Measurements from ENCODE around the gene CTBS. TPM values are rescaled to one million over a fixed set of nuclear protein-coding genes. Genes with fewer than 3 reads are reported as not detected.
A peak's percentile ranks its signal among the peaks of the same experiment; 100 is the strongest.

CTBS gene
- total and polyA plus RNA-seq, 2 of the 13 experiments (the other 11 are each of a cell fraction or from before 2014, with no cell fraction given), result 4.7 to 12.4 TPM

- TF ChIP-seq BCL6 (CRISPR knock-in tag; IDR thresholded peaks at IDR 0.05), result peak; percentile 26; the same call in 1 of the 2 replicates
- TF ChIP-seq MBD4 (IDR thresholded peaks at IDR 0.05; ENCODE audit: borderline replicate concordance, low read length), result no peak
- TF ChIP-seq, protein P1, sequence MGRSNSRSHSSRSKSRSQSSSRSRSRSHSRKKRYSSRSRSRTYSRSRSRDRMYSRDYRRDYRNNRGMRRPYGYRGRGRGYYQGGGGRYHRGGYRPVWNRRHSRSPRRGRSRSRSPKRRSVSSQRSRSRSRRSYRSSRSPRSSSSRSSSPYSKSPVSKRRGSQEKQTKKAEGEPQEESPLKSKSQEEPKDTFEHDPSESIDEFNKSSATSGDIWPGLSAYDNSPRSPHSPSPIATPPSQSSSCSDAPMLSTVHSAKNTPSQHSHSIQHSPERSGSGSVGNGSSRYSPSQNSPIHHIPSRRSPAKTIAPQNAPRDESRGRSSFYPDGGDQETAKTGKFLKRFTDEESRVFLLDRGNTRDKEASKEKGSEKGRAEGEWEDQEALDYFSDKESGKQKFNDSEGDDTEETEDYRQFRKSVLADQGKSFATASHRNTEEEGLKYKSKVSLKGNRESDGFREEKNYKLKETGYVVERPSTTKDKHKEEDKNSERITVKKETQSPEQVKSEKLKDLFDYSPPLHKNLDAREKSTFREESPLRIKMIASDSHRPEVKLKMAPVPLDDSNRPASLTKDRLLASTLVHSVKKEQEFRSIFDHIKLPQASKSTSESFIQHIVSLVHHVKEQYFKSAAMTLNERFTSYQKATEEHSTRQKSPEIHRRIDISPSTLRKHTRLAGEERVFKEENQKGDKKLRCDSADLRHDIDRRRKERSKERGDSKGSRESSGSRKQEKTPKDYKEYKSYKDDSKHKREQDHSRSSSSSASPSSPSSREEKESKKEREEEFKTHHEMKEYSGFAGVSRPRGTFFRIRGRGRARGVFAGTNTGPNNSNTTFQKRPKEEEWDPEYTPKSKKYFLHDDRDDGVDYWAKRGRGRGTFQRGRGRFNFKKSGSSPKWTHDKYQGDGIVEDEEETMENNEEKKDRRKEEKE (IDR thresholded peaks at IDR 0.05), result no peak
- peak; percentile 54; the same call in 1 of the 2 replicates for TF ChIP-seq ZNF788 (CRISPR knock-in tag; IDR thresholded peaks at IDR 0.05; ENCODE audit: borderline replicate concordance)
- TF ChIP-seq ZNF543 (CRISPR knock-in tag; IDR thresholded peaks at IDR 0.05), result 0 out of 2 replicates have a peak, but pooled peaks have one; percentile 66
- TF ChIP-seq, protein P2, sequence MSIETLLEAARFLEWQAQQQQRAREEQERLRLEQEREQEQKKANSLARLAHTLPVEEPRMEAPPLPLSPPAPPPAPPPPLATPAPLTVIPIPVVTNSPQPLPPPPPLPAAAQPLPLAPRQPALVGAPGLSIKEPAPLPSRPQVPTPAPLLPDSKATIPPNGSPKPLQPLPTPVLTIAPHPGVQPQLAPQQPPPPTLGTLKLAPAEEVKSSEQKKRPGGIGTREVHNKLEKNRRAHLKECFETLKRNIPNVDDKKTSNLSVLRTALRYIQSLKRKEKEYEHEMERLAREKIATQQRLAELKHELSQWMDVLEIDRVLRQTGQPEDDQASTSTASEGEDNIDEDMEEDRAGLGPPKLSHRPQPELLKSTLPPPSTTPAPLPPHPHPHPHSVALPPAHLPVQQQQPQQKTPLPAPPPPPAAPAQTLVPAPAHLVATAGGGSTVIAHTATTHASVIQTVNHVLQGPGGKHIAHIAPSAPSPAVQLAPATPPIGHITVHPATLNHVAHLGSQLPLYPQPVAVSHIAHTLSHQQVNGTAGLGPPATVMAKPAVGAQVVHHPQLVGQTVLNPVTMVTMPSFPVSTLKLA (IDR thresholded peaks at IDR 0.05), result 0 out of 2 replicates have a peak, but pooled peaks have one; percentile 2
- TF ChIP-seq FOXP1 (IDR thresholded peaks at IDR 0.05), result no peak
- peak; percentile 13; the same call in 1 of the 2 replicates for TF ChIP-seq FOXP1 (CRISPR knock-in tag; IDR thresholded peaks at IDR 0.05)
- TF ChIP-seq ZNF317 (CRISPR knock-in tag; IDR thresholded peaks at IDR 0.05), result peak; percentile 68
- peak; percentile 2 for TF ChIP-seq YY1 (IDR thresholded peaks at IDR 0.05; ENCODE audit: insufficient read depth, insufficient replicate concordance, low read depth, low read length)
- TF ChIP-seq KLF16 (CRISPR knock-in tag; IDR thresholded peaks at IDR 0.05), result peak in 1 of 2 experiments; percentile 12; a peak in 1 of 4 replicates
- TF ChIP-seq ZNF431 (CRISPR knock-in tag; IDR thresholded peaks at IDR 0.05; ENCODE audit: borderline replicate concordance, low read depth), result peak; percentile 69; the same call in 1 of the 2 replicates
- TF ChIP-seq ZFY (CRISPR knock-in tag; IDR thresholded peaks at IDR 0.05), result peak; percentile 73
- TF ChIP-seq ZNF766 (CRISPR knock-in tag; IDR thresholded peaks at IDR 0.05; ENCODE audit: borderline replicate concordance), result 0 out of 2 replicates have a peak, but pooled peaks have one; percentile 64
- peak; percentile 69 for TF ChIP-seq SP4 (CRISPR knock-in tag; IDR thresholded peaks at IDR 0.05)
- TF ChIP-seq, protein P3, sequence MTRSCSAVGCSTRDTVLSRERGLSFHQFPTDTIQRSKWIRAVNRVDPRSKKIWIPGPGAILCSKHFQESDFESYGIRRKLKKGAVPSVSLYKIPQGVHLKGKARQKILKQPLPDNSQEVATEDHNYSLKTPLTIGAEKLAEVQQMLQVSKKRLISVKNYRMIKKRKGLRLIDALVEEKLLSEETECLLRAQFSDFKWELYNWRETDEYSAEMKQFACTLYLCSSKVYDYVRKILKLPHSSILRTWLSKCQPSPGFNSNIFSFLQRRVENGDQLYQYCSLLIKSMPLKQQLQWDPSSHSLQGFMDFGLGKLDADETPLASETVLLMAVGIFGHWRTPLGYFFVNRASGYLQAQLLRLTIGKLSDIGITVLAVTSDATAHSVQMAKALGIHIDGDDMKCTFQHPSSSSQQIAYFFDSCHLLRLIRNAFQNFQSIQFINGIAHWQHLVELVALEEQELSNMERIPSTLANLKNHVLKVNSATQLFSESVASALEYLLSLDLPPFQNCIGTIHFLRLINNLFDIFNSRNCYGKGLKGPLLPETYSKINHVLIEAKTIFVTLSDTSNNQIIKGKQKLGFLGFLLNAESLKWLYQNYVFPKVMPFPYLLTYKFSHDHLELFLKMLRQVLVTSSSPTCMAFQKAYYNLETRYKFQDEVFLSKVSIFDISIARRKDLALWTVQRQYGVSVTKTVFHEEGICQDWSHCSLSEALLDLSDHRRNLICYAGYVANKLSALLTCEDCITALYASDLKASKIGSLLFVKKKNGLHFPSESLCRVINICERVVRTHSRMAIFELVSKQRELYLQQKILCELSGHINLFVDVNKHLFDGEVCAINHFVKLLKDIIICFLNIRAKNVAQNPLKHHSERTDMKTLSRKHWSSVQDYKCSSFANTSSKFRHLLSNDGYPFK (CRISPR knock-in tag; IDR thresholded peaks at IDR 0.05; ENCODE audit: borderline replicate concordance), result no peak; the same call in 1 of the 2 replicates
- peak; percentile 21; the same call in 2 of the 3 replicates for TF ChIP-seq MXI1 (IDR thresholded peaks at IDR 0.05; ENCODE audit: borderline replicate concordance, low read depth, low read length)
- TF ChIP-seq NCOR1 (IDR thresholded peaks at IDR 0.05; ENCODE audit: borderline replicate concordance, low read length), result peak; percentile 48; the same call in 1 of the 2 replicates
- TF ChIP-seq NR2C2 (CRISPR knock-in tag; IDR thresholded peaks at IDR 0.05; ENCODE audit: borderline replicate concordance), result peak; percentile 59; the same call in 1 of the 2 replicates
- peak; percentile 66; the same call in 1 of the 2 replicates for TF ChIP-seq ZNF451 (CRISPR knock-in tag; IDR thresholded peaks at IDR 0.05)
- TF ChIP-seq JUND (CRISPR knock-in tag; IDR thresholded peaks at IDR 0.05), result peak; percentile 64; the same call in 1 of the 2 replicates
Observed at GRCh38 chr1:84506002-84506728, 68.1 kb downstream of the CTBS start, which contains the start of the genes GNG5 and SPATA1 (continued).

All from HepG2 (cell line).